Measurements from ENCODE around the gene EDIL3.

GRCh38 chr5:83924171-83924570, 460.5 kb downstream of the EDIL3 start:
- TF ChIP-seq HSF1 (IDR thresholded peaks at IDR 0.05; ENCODE audit: low read depth, low read length) (no peak), CTCF (IDR thresholded peaks at IDR 0.05 in 2 of 3, conservative IDR thresholded peaks at IDR 0.05 in 1 of 3; ENCODE audit: control insufficient read depth in 2 of 3, extremely low read depth in 1 of 3, insufficient read depth in 1 of 3, low read depth in 3 of 3, low read length in 3 of 3) (no peak), RFX5 (IDR thresholded peaks at IDR 0.05; ENCODE audit: low read depth, low read length) (no peak), EZH2 (IDR thresholded peaks at IDR 0.05; ENCODE audit: borderline replicate concordance, control insufficient read depth, low read depth, low read length) (no peak)
